GM21515 (cell line): ENCODE measurements around the gene PGBD4.

Experiments
- ATAC-seq: cut with Tn5 transposase; IDR thresholded peaks from one replicate; pipeline ENCODE4 v1.9.1; 2021; ENCODE audit not compliant: unreplicated experiment

PGBD4 gene

GRCh38 chr15:34101366-34102174, at the start of gene PGBD4, which contains the start of gene EMC7:
PGBD4 (plus strand) TSS chr15:34102083; CDS start chr15:34102532, 449 bp downstream.
EMC7 (minus strand) TSS chr15:34101862; CDS start chr15:34101839, 23 bp downstream.
- ATAC-seq, result peak; percentile 96

GRCh38 chr15:34054081-34054707, 47.7 kb upstream of the PGBD4 start:
- ATAC-seq, result no peak

DNA sequence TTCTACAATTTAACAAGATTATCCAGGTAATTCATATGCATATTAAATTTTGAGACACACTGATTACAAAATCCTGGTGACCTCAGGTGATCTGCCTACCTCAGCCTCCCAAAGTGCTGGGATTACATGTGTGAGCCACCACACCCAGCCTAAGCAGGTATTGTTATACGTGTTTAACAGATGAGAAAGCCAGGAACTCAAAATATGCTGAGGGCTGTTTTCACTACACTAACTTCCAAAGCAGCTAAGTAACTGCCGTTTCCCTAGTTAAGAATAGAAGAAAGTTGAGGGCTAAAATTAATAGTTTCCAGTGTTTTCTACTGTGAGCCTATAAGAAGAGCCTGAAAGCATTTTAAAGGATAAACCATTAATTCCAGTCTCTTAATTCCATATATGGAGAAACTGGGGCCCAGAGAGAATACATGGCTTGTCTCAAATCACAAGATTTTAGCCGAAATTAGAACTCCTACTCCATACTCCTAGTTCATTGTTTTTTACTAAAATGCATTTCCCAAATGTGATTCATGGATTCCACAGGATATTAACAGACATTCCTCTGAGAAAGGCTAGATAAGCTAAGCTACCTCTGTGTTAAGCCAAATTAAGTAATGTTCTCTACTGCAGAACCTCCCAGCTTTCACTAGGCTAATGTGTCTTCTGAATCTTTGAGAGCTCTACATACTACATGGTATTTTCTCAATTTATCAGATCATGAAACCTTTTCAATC, 45.9 kb upstream of the PGBD4 start:
- ATAC-seq, result no peak

DNA sequence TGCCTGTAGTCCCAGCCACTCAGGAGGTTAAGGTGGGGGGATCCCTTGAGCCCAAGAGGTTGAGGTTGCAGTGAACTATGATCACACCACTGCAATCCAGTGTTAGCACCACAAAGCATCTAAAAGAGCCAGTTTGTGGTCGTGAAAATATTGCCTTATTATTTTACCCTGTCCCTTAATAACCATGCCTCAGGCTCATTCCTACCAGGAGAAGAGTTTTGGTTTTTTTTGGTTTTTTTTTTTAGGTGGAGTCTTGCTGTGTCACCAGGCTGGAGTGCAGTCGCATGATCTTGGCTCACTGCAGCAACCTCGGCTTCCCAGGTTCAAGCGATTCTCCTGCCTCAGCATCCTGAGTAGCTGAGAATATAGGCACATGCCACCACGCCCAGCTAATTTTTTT, 45.0 kb upstream of the PGBD4 start:
- ATAC-seq, result no peak

- ATAC-seq, result no peak
Measured at GRCh38 chr15:34059476-34059875, 42.4 kb upstream of the PGBD4 start.

DNA sequence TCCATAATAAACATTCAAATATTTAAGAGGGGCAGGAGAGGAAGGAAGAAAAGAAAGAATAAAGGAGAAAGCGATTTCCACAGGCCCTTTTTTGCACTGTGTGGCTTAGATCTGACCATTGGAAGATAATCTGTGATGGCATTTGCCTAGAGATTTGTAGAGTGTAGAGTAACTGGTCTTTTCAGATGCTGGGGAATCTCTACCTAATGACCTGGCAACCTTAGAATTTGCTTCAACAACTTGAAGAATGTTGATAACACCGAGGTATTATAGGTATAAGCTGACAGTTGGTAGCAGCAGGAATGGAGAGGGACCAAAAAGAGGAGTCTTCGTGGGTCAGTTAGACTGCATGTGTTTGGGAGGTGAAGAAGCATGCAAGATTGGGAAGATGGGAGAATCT, 41.9 kb upstream of the PGBD4 start:
- no peak for ATAC-seq

DNA sequence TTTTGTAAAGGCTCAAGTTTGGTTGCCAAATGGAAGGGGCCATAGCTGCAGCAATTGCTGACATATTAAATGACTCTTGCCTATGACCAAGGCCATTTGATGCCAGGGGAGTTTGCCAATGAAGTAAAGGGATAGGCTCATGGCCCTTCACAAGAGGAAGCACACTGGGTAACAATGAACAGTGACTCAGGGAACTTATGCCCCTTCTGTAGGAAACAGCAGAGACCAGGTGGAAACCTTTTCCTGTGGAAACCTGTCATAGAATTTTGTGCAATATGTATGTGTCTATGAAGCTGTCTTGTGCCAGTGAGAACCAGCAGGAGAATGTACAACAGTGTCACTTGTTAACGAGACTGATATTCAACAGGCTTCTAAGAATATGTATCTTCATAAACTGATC, 37.4 kb upstream of the PGBD4 start:
- ATAC-seq, result no peak

- ATAC-seq, result no peak
Measured at GRCh38 chr15:34065261-34065660, 36.6 kb upstream of the PGBD4 start.

- no peak for ATAC-seq
Measured at GRCh38 chr15:34065941-34066340, 35.9 kb upstream of the PGBD4 start.

- no peak for ATAC-seq
Measured at GRCh38 chr15:34070003-34070402, 31.9 kb upstream of the PGBD4 start.

GRCh38 chr15:34076785-34077184, 25.1 kb upstream of the PGBD4 start:
- no peak for ATAC-seq

DNA sequence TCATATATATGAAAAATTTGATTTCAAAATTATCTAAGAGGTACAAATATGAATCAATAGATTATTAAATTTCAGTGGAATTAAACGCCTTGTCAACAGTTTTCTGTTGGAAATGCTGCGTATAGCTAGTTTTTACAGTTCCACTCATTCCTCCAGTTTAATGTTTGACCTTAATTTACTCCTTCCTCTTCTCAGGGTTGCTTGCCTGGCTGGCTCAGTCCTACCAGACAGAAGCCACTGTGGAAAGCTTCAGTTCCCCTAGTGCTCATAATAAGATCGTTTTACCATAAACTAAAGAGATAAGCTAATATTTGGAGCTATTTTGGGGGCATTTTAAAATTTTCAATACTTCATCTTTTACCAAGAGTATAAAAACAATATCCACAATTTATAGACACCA, 23.0 kb upstream of the PGBD4 start:
- ATAC-seq, result no peak

GRCh38 chr15:34079904-34080303, 22.0 kb upstream of the PGBD4 start:
- ATAC-seq, result no peak

GRCh38 chr15:34084086-34084485, 17.8 kb upstream of the PGBD4 start:
- ATAC-seq, result no peak

DNA sequence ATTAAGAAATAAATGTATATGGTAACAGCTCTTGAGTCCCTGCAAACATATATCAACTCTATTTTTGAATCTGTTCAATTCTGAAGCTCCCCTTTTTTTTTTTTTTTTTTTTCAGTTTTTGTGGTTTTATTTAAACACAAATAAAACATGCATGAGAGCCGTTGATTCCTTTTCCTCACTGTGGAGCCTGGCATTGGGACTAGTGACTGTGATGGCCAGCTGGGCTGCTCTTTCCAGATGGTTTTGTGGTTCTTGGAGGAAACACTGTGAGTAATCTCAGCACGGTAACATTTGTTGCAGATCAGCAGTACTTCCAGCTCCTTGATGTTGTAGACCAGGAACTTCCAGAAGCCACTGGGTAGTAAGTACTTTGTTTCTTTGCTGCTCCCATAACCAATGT, 16.1 kb upstream of the PGBD4 start:
- no peak for ATAC-seq

GRCh38 chr15:34099914-34100313, 2.0 kb upstream of the PGBD4 start:
- no peak for ATAC-seq

DNA sequence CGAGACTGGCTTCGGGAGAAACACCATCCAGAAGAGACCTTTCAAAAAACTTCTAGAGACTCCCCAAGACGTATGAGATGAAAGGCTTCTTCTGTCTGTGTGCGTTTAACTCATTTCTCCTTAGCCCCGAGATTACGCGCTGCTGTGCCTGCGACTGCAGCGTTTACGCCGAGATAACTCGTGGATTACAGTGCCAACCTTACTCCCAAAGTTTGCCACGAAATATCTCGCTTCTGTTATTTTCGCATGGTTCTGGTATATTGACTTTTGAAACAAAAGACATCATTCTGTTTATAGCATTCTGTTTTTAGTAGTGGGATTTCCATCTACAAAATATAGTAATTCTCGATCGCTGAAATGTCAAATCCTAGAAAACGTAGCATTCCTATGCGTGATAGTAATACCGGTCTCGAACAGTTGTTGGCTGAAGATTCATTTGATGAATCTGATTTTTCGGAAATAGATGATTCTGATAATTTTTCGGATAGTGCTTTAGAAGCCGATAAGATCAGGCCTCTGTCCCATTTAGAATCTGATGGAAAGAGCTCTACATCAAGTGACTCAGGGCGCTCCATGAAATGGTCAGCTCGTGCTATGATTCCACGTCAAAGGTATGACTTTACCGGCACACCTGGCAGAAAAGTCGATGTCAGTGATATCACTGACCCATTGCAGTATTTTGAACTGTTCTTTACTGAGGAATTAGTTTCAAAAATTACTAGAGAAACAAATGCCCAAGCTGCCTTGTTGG, 467 bp downstream of the PGBD4 start:
- no peak for ATAC-seq

DNA sequence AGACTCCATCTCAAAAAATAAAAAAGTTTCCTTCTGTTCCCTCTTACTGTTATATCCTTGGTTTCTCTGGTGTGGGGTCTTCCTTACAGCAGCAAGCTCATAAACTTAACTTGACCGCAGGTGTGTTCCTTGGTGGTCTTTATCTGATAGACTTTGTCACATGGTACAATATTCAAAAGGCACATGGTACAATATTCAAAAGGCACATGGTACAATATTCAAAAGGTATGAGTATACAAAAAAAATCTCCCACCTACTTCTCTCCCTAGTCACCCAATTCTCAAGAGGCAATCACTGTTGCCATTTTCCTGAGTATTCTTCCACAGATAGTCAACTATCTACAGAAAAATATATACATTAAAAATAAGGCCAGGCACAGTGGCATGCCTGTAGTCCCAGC, 4.5 kb downstream of the PGBD4 start:
- ATAC-seq, result no peak

GRCh38 chr15:34107315-34107714, 5.4 kb downstream of the PGBD4 start:
- ATAC-seq, result no peak

DNA sequence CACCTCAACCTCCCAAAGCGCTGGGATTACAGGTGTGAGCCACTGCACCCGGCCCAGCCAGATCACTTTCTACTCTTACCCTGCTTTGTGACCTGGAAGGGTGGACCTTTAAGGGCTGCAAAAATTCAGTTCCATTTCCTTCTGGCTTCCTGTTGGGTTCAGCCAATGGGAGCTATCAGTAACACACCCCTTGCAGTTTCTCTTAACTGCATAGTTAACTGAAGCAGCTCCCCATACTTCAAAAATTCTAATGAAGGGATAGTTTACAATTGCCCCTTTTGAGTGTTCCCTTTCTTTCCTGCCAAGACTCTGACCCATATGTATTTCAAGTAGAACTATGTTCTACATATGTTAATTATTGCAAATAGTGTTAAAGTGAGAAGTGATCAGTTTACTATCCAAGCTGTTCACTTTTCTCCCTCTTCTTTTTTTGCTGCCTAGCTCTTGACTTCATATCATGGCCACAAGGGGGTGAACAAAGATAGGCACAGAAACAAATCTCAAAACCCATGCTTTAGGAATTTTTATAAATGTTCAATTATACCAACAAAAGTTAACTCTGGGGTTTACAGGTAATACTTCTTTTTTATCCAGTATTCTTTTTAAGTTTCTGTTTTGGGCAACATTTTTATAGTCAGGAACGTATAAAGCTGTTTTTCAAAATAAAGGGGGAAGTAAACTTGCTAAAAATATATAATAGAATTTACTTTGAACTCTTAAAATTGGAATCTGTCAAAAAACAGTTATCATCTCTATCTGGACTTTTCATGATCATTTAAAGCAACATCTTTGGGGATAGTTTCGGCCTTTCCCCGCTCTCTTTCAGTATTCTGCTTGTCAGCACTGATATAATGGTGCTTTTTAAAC, 8.1 kb downstream of the PGBD4 start:
- ATAC-seq, result no peak
